ENCODE measurements around the gene VEGFC.

The VEGFC gene

DNA sequence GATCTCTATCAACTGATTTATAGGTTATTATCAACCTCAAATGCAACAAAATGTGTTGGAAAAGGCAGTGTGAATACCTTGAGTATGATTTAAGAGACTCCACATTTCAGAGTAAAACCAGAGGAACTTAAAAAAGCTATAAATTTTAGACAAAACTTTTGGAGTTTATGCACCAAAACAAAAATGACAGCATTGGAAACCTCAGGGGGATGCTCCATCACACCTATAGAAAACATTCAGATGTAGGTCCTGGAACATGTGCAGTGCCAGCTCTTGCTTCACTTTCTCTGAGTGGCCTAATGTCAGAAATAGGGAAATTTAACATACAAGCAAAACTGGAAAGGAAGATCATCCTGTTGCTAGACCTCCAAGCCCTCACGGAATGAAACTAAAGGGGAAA, 5.8 kb upstream of the VEGFC start:
- no peak for DNase-seq (ENCODE audit: low read depth in 1 of 2, low spot score in 1 of 2)
- TF ChIP-seq GABPA (IDR thresholded peaks at IDR 0.05; ENCODE audit: low read depth) (no peak), SPI1 (IDR thresholded peaks at IDR 0.05; ENCODE audit: borderline replicate concordance, low read depth) (no peak)
- no peak overlapping the region for H3K27ac ChIP-seq (replicated peaks)
- peaks cover 10% of the 10 kb centered on the region for H3K27me3 ChIP-seq (ENCODE audit: insufficient read depth, poor library complexity, severe bottlenecking)
- H3K4me3 ChIP-seq (replicated peaks; ENCODE audit: insufficient read depth, low read length), result no peak overlapping the region

DNA sequence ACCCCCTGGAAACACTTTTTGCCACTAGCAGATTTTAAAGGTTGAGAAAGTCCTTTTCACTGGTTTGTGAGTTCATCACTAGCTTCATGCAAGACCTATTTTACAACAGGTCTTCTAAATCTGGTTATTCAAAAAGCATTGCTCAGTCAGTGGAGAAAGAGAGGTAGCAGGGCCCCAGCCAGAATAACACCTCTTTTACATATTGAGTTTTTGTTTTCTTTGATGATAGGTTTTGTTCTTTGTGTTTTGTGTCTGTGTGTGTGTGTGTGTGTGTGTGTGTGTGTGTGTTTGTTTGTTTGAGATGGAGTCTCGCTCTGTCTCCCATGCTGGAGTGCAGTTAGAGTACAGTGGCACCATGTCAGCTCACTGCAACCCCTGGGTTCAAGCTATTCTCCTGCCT, 2.7 kb upstream of the VEGFC start:
- TF ChIP-seq, protein P1, sequence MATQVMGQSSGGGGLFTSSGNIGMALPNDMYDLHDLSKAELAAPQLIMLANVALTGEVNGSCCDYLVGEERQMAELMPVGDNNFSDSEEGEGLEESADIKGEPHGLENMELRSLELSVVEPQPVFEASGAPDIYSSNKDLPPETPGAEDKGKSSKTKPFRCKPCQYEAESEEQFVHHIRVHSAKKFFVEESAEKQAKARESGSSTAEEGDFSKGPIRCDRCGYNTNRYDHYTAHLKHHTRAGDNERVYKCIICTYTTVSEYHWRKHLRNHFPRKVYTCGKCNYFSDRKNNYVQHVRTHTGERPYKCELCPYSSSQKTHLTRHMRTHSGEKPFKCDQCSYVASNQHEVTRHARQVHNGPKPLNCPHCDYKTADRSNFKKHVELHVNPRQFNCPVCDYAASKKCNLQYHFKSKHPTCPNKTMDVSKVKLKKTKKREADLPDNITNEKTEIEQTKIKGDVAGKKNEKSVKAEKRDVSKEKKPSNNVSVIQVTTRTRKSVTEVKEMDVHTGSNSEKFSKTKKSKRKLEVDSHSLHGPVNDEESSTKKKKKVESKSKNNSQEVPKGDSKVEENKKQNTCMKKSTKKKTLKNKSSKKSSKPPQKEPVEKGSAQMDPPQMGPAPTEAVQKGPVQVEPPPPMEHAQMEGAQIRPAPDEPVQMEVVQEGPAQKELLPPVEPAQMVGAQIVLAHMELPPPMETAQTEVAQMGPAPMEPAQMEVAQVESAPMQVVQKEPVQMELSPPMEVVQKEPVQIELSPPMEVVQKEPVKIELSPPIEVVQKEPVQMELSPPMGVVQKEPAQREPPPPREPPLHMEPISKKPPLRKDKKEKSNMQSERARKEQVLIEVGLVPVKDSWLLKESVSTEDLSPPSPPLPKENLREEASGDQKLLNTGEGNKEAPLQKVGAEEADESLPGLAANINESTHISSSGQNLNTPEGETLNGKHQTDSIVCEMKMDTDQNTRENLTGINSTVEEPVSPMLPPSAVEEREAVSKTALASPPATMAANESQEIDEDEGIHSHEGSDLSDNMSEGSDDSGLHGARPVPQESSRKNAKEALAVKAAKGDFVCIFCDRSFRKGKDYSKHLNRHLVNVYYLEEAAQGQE (IDR thresholded peaks at IDR 0.05; ENCODE audit: insufficient replicate concordance, low read depth), result no peak
- TF ChIP-seq GABPA (IDR thresholded peaks at IDR 0.05; ENCODE audit: low read depth) (no peak), POLR2AphosphoS5 (IDR thresholded peaks at IDR 0.05; ENCODE audit: low read depth) (no peak), SPI1 (IDR thresholded peaks at IDR 0.05; ENCODE audit: borderline replicate concordance, low read depth) (no peak)
- TF ChIP-seq, protein P2, sequence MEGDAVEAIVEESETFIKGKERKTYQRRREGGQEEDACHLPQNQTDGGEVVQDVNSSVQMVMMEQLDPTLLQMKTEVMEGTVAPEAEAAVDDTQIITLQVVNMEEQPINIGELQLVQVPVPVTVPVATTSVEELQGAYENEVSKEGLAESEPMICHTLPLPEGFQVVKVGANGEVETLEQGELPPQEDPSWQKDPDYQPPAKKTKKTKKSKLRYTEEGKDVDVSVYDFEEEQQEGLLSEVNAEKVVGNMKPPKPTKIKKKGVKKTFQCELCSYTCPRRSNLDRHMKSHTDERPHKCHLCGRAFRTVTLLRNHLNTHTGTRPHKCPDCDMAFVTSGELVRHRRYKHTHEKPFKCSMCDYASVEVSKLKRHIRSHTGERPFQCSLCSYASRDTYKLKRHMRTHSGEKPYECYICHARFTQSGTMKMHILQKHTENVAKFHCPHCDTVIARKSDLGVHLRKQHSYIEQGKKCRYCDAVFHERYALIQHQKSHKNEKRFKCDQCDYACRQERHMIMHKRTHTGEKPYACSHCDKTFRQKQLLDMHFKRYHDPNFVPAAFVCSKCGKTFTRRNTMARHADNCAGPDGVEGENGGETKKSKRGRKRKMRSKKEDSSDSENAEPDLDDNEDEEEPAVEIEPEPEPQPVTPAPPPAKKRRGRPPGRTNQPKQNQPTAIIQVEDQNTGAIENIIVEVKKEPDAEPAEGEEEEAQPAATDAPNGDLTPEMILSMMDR (IDR thresholded peaks at IDR 0.05; ENCODE audit: insufficient read depth, low read length), result no peak
- no peak overlapping the region for H3K27ac ChIP-seq (replicated peaks)
- no peak overlapping the region for H3K4me3 ChIP-seq (replicated peaks; ENCODE audit: insufficient read depth, low read length)
- no peak for DNase-seq (ENCODE audit: low read depth in 1 of 2, low spot score in 1 of 2)
- H3K27me3 ChIP-seq (ENCODE audit: insufficient read depth, poor library complexity, severe bottlenecking), result peaks cover 34% of the 10 kb centered on the region

DNA sequence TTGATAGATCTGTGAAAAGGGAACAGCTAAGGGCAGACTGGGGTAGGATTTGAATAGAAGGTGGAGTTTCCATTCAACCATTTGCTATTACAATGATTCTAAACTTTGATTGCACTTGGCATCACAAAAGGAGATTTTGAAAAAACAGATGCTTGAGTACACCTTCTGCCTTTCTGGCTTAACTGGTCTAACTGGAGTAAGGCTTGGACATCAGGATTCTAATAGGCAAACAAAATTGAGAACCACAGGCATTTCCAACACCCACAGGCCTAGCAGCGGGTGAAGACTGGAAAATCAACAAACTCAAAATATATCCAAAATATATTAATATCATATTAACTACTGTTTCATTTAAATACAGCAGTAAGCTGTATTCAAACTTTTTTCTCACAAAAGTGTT, 1.9 kb upstream of the VEGFC start:
- peaks cover 35% of the 10 kb centered on the region for H3K27me3 ChIP-seq (ENCODE audit: insufficient read depth, poor library complexity, severe bottlenecking)
- H3K4me3 ChIP-seq (replicated peaks; ENCODE audit: insufficient read depth, low read length), result no peak overlapping the region
- no peak overlapping the region for H3K27ac ChIP-seq (replicated peaks)
- TF ChIP-seq, protein P2 (IDR thresholded peaks at IDR 0.05; ENCODE audit: insufficient read depth, low read length), result no peak
- TF ChIP-seq GABPA (IDR thresholded peaks at IDR 0.05; ENCODE audit: low read depth) (no peak), SPI1 (IDR thresholded peaks at IDR 0.05; ENCODE audit: borderline replicate concordance, low read depth) (no peak), POLR2AphosphoS5 (IDR thresholded peaks at IDR 0.05; ENCODE audit: low read depth) (no peak)
- TF ChIP-seq, protein P1 (IDR thresholded peaks at IDR 0.05; ENCODE audit: insufficient replicate concordance, low read depth), result no peak
- no peak for DNase-seq (ENCODE audit: low read depth in 1 of 2, low spot score in 1 of 2)

DNA sequence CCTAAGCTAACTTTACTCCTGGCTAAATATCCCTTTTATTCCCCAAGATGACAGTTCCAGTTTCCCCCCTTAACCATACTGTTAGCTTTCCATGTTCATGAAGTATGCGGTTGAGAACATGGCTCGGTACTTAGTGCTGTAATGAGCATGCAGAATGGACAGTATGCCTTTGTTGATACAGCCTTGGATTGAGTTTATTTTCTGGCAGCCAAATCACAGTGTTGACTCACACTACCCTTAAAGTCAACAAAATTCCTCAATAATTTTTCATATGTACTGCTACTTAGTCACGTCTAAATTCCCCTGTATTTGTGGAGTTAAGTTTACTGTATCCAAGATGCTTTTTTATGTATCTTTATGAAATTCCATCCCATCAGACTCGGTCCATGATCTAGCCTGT, 1.4 kb upstream of the VEGFC start:
- TF ChIP-seq, protein P1 (IDR thresholded peaks at IDR 0.05; ENCODE audit: insufficient replicate concordance, low read depth), result no peak
- TF ChIP-seq GABPA (IDR thresholded peaks at IDR 0.05; ENCODE audit: low read depth), result no peak
- no peak for TF ChIP-seq POLR2AphosphoS5 (IDR thresholded peaks at IDR 0.05; ENCODE audit: low read depth)
- TF ChIP-seq, protein P2 (IDR thresholded peaks at IDR 0.05; ENCODE audit: insufficient read depth, low read length), result no peak
- TF ChIP-seq SPI1 (IDR thresholded peaks at IDR 0.05; ENCODE audit: borderline replicate concordance, low read depth), result no peak
- Histone ChIP-seq H3K27me3 (ENCODE audit: insufficient read depth, poor library complexity, severe bottlenecking) (peaks cover 35% of the 10 kb centered on the region), H3K4me3 (replicated peaks; ENCODE audit: insufficient read depth, low read length) (no peak overlapping the region), H3K27ac (replicated peaks) (no peak overlapping the region)
- DNase-seq (ENCODE audit: low read depth in 1 of 2, low spot score in 1 of 2), result no peak
